GM12891 (cell line): ENCODE results near the gene PPP2R2B.

Experiments used
- PAX5 ChIP-seq: IDR thresholded peaks from 2 replicates; pipeline ENCODE4 v1.6.1; 2011; ENCODE audit warnings: low read length, moderate library complexity, mild to moderate bottlenecking; ENCODE audit not compliant: insufficient read depth, severe bottlenecking
- POLR2A ChIP-seq: IDR thresholded peaks from 2 replicates; pipeline ENCODE4 v1.6.1; 2011; ENCODE audit warnings: low read depth, low read length, control low read depth
- POLR2AphosphoS5 ChIP-seq: IDR thresholded peaks from 2 replicates; pipeline ENCODE4 v1.6.1; 2011; ENCODE audit warnings: low read depth, low read length, control low read depth
- POU2F2 ChIP-seq: IDR thresholded peaks from 2 replicates; pipeline ENCODE4 v1.6.1; 2011; ENCODE audit warnings: low read depth, mild to moderate bottlenecking, control low read depth, low read length, moderate library complexity
- SPI1 ChIP-seq: IDR thresholded peaks from 2 replicates; pipeline ENCODE4 v1.6.1; 2011; ENCODE audit warnings: low read depth, low read length, control low read depth
- TAF1 ChIP-seq: IDR thresholded peaks from 2 replicates; pipeline ENCODE4 v1.6.1; 2011; ENCODE audit warnings: low read depth, low read length, control low read depth

DNA sequence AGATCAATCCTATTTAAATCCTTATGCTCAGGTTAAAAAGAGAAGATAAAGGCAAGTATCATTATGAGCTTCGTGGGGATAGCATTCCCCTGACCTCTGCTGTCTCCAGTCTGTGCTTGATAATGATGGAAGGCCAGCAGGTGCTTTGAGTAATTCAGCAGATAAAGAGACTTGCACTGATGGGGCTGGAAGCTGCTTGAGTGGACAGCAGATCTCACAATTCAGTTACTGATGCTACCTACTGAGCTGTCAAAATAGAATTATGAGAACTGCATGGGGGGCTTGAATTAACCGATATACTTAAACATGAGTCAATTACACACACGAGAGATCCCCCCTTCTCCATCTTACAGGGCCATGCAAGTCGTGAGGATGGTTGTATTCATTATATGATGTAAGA, 254.9 kb downstream of the PPP2R2B start:
- no peak for TF ChIP-seq POLR2AphosphoS5
- TF ChIP-seq POLR2A, result no peak
- TF ChIP-seq PAX5, result no peak
- no peak for TF ChIP-seq TAF1
- no peak for TF ChIP-seq SPI1
- TF ChIP-seq POU2F2, result no peak
